ENCODE measurements around the gene MRTFA. TPM values are rescaled to one million over a fixed set of nuclear protein-coding genes. Genes with fewer than 3 reads are reported as not detected.

The MRTFA gene
- total and polyA plus RNA-seq, 9 of the 15 experiments (the other 6 are each of a cell fraction or from before 2014, with no cell fraction given) = 0.84 to 21.1 (median 3.7) TPM

- TF ChIP-seq, protein P1, sequence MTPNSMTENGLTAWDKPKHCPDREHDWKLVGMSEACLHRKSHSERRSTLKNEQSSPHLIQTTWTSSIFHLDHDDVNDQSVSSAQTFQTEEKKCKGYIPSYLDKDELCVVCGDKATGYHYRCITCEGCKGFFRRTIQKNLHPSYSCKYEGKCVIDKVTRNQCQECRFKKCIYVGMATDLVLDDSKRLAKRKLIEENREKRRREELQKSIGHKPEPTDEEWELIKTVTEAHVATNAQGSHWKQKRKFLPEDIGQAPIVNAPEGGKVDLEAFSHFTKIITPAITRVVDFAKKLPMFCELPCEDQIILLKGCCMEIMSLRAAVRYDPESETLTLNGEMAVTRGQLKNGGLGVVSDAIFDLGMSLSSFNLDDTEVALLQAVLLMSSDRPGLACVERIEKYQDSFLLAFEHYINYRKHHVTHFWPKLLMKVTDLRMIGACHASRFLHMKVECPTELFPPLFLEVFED (CRISPR knock-in tag; conservative IDR thresholded peaks at IDR 0.05) = no peak
- TF ChIP-seq PKNOX1 (IDR thresholded peaks at IDR 0.05) (peak; percentile 100), ZNF280A (IDR thresholded peaks at IDR 0.05; ENCODE audit: low read depth, partially characterized antibody) (no peak), ARHGAP35 (IDR thresholded peaks at IDR 0.05; ENCODE audit: partially characterized antibody) (no peak), TEAD1 (CRISPR knock-in tag; IDR thresholded peaks at IDR 0.05) (no peak; a peak in 1 of 4 replicates), E2F5 (CRISPR knock-in tag; IDR thresholded peaks at IDR 0.05) (no peak), ZNF253 (CRISPR knock-in tag; conservative IDR thresholded peaks at IDR 0.05) (no peak), MLLT1 (IDR thresholded peaks at IDR 0.05) (no peak), ZBTB33 (CRISPR knock-in tag; IDR thresholded peaks at IDR 0.05) (no peak), MCM5 (IDR thresholded peaks at IDR 0.05; ENCODE audit: low read depth) (no peak), ELF4 (CRISPR knock-in tag; IDR thresholded peaks at IDR 0.05) (no peak)
- TF ChIP-seq, protein P2, sequence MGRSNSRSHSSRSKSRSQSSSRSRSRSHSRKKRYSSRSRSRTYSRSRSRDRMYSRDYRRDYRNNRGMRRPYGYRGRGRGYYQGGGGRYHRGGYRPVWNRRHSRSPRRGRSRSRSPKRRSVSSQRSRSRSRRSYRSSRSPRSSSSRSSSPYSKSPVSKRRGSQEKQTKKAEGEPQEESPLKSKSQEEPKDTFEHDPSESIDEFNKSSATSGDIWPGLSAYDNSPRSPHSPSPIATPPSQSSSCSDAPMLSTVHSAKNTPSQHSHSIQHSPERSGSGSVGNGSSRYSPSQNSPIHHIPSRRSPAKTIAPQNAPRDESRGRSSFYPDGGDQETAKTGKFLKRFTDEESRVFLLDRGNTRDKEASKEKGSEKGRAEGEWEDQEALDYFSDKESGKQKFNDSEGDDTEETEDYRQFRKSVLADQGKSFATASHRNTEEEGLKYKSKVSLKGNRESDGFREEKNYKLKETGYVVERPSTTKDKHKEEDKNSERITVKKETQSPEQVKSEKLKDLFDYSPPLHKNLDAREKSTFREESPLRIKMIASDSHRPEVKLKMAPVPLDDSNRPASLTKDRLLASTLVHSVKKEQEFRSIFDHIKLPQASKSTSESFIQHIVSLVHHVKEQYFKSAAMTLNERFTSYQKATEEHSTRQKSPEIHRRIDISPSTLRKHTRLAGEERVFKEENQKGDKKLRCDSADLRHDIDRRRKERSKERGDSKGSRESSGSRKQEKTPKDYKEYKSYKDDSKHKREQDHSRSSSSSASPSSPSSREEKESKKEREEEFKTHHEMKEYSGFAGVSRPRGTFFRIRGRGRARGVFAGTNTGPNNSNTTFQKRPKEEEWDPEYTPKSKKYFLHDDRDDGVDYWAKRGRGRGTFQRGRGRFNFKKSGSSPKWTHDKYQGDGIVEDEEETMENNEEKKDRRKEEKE (IDR thresholded peaks at IDR 0.05; ENCODE audit: borderline replicate concordance in 1 of 2, control insufficient read depth in 1 of 2, low read depth in 2 of 2, low read length in 1 of 2) = no peak
These were observed at the start of gene MRTFA (continued) for GRCh38 chr22:40636380-40637182.
